ENCODE measurements around the gene PCLAF. TPM values are rescaled to one million over a fixed set of nuclear protein-coding genes. Genes with fewer than 3 reads are reported as not detected.
"Not testable (repeated sequence)": the region's sequence is repeated elsewhere in the genome, so short reads cannot be mapped to it uniquely, and the experiment has no call there.

Gene PCLAF
- polyA plus RNA-seq, 1 experiment: 104 TPM

GRCh38 chr15:64398575-64398974 is 17.3 kb upstream of the PCLAF start:
- CTCF ChIA-PET: no interaction called here
- H3K27me3 ChIP-seq (ENCODE audit: control insufficient read depth, insufficient read depth, low read length): no peaks in the 10 kb centered on the region
- DNase-seq (ENCODE audit: low read depth, low spot score): no peak
- no peak for TF ChIP-seq CTCF (IDR thresholded peaks at IDR 0.05; ENCODE audit: low read depth, low read length)
- H3K27ac ChIP-seq (ENCODE audit: low read depth, low read length): no peak overlapping the region
- POLR2A ChIA-PET: interaction anchor here (0.6 kb wide), 1 partner anchor 491 kb away, joined by 3 read pairs; no protein-coding TSS in a partner anchor
- no peak overlapping the region for H3K4me3 ChIP-seq (ENCODE audit: low read depth, low read length)
- H3K9me3 ChIP-seq (ENCODE audit: control insufficient read depth, insufficient read depth, low read length): no peaks in the 10 kb centered on the region

GRCh38 chr15:64396789-64397188 is 15.5 kb upstream of the PCLAF start:
- CTCF ChIA-PET: no interaction called here
- TF ChIP-seq CTCF (IDR thresholded peaks at IDR 0.05; ENCODE audit: low read depth, low read length): no peak
- POLR2A ChIA-PET: no interaction called here

GRCh38 chr15:64392471-64392870 is 11.2 kb upstream of the PCLAF start:
- DNase-seq (ENCODE audit: low read depth, low spot score); H3K9me3 ChIP-seq (ENCODE audit: control insufficient read depth, insufficient read depth, low read length); H3K27ac ChIP-seq (ENCODE audit: low read depth, low read length); H3K4me3 ChIP-seq (ENCODE audit: low read depth, low read length); CTCF ChIA-PET; H3K27me3 ChIP-seq (ENCODE audit: control insufficient read depth, insufficient read depth, low read length): not testable (repeated sequence)
- POLR2A ChIA-PET: interaction anchor here (0.7 kb wide), 1 partner anchor 178 kb away, joined by 4 read pairs; no protein-coding TSS in a partner anchor

More at GRCh38 chr15:64396789-64397188, 15.5 kb upstream of the PCLAF start:
- Histone ChIP-seq H3K27me3 (ENCODE audit: control insufficient read depth, insufficient read depth, low read length) (no peaks in the 10 kb centered on the region), H3K27ac (ENCODE audit: low read depth, low read length) (no peak overlapping the region), H3K4me3 (ENCODE audit: low read depth, low read length) (no peak overlapping the region), H3K9me3 (ENCODE audit: control insufficient read depth, insufficient read depth, low read length) (no peaks in the 10 kb centered on the region)
- no peak for DNase-seq (ENCODE audit: low read depth, low spot score)

- no peaks in the 10 kb centered on the region; the same call in 1 of the 2 replicates for H3K9me3 ChIP-seq (ENCODE audit: control insufficient read depth, insufficient read depth, low read length)
- DNase-seq (ENCODE audit: low read depth, low spot score): no peak
- H3K27ac ChIP-seq (ENCODE audit: low read depth, low read length): peak overlapping the region; percentile 11
- POLR2A ChIA-PET: no interaction called here
- no peak for TF ChIP-seq CTCF (IDR thresholded peaks at IDR 0.05; ENCODE audit: low read depth, low read length)
- CTCF ChIA-PET: interaction anchor here (1.4 kb wide), 1 partner anchor 236 kb away, joined by 4 read pairs; no protein-coding TSS in a partner anchor
- no peaks in the 10 kb centered on the region for H3K27me3 ChIP-seq (ENCODE audit: control insufficient read depth, insufficient read depth, low read length)
- peak overlapping the region; percentile 73; the same call in 1 of the 2 replicates for H3K4me3 ChIP-seq (ENCODE audit: low read depth, low read length)
Observed at GRCh38 chr15:64389036-64389435, 7.8 kb upstream of the PCLAF start.

DNA sequence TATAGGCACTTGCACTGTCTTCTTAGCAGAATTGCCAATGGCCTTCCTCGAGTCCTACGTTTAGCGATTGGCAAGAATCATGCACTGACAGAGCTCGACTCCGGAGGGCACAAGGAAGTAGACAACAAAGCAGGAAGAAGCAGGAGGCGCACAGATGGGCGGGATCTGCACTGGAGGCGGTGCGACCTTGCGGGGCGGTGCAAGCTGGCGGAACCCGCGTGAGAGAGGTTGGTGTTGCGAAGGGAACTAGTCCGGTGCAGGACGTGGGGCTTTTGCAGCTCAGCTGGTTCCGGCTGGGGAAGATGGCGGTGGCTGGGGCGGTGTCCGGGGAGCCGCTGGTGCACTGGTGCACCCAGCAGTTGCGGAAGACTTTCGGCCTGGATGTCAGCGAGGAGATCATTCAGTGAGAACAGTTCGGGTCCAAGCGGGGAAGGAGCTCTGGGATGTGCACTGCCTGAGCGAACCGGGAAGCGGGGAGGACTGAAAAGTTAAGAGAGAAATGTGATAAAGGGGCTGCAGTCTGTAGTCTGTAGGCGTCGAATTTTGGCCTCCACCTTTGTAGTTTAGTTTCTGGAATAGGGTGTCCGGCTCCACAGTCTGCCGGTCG is 6.4 kb upstream of the PCLAF start, which contains the start of gene TRIP4:
Gene TRIP4 (plus strand): TSS at position 275 of the 607 bp plus-strand sequence. CDS start 28 bp downstream, at position 303.
- Histone ChIP-seq H3K4me3 (ENCODE audit: low read depth, low read length) (peak within 1 kb of the TSS; percentile 73), H3K27ac (ENCODE audit: low read depth, low read length) (peak within 1 kb of the TSS; percentile 73), H3K27me3 (ENCODE audit: control insufficient read depth, insufficient read depth, low read length) (no peaks in the 10 kb centered on the region), H3K9me3 (ENCODE audit: control insufficient read depth, insufficient read depth, low read length) (no peaks in the 10 kb centered on the region; the same call in 1 of the 2 replicates)
- peak; percentile 94 for DNase-seq (ENCODE audit: low read depth, low spot score)
- ChIA-PET POLR2A (interaction anchor here (0.5 to 1.6 kb wide), 9 partner anchors 9 to 304 kb away, joined by 3 to 8 read pairs (median 5); partner anchors contain the start of genes CIAO2A, CSNK1G1 and PPIB), CTCF (interaction anchor here (0.9 to 1.4 kb wide), 4 partner anchors 234 to 340 kb away, joined by 3 to 5 read pairs (median 4); no protein-coding TSS in a partner anchor)
- 0 out of 2 replicates have a peak, but pooled peaks have one; percentile 11 for TF ChIP-seq CTCF (IDR thresholded peaks at IDR 0.05; ENCODE audit: low read depth, low read length)

Data from AG04450 (cell line).